HG03108 (cell line): ENCODE data around the gene NHSL2.

ENCODE experiments used
- ATAC-seq: cut with Tn5 transposase; IDR thresholded peaks from one replicate; pipeline ENCODE4 v1.9.1; 2021; ENCODE audit warnings: moderate library complexity; ENCODE audit not compliant: unreplicated experiment

Gene NHSL2

GRCh38 chrX:72060921-72061490, 150.4 kb downstream of the NHSL2 start:
- no peak for ATAC-seq

- no peak for ATAC-seq
Measured at GRCh38 chrX:72062916-72063315, 152.3 kb downstream of the NHSL2 start.

- ATAC-seq = no peak
Measured at GRCh38 chrX:72069350-72070160, 158.9 kb downstream of the NHSL2 start.

GRCh38 chrX:72071213-72071612, 160.6 kb downstream of the NHSL2 start:
- no peak for ATAC-seq

GRCh38 chrX:72073633-72074032, 163.0 kb downstream of the NHSL2 start:
- no peak for ATAC-seq

GRCh38 chrX:72078411-72078810, 167.8 kb downstream of the NHSL2 start:
- ATAC-seq = no peak

GRCh38 chrX:72079607-72080006, 169.0 kb downstream of the NHSL2 start:
- no peak for ATAC-seq

GRCh38 chrX:72080150-72080549, 169.5 kb downstream of the NHSL2 start:
- no peak for ATAC-seq

GRCh38 chrX:72080800-72081199, 170.2 kb downstream of the NHSL2 start:
- ATAC-seq = no peak

- ATAC-seq = no peak
Measured at GRCh38 chrX:72081605-72082320, 171.1 kb downstream of the NHSL2 start.

GRCh38 chrX:72083291-72083690, 172.6 kb downstream of the NHSL2 start:
- no peak for ATAC-seq

- ATAC-seq = no peak
Measured at GRCh38 chrX:72084114-72084513, 173.5 kb downstream of the NHSL2 start.

GRCh38 chrX:72086995-72087394, 176.3 kb downstream of the NHSL2 start:
- no peak for ATAC-seq

GRCh38 chrX:72088761-72089160, 178.1 kb downstream of the NHSL2 start:
- no peak for ATAC-seq

GRCh38 chrX:72089254-72089653, 178.6 kb downstream of the NHSL2 start:
- ATAC-seq = no peak

- ATAC-seq = peak; percentile 85
Measured at GRCh38 chrX:72094894-72095293, 184.2 kb downstream of the NHSL2 start.

- no peak for ATAC-seq
Measured at GRCh38 chrX:72095370-72095769, 184.7 kb downstream of the NHSL2 start.

GRCh38 chrX:72097098-72097497, 186.5 kb downstream of the NHSL2 start:
- ATAC-seq = no peak

- no peak for ATAC-seq
Measured at GRCh38 chrX:72100051-72100755, 189.6 kb downstream of the NHSL2 start.

GRCh38 chrX:72100824-72101351, 190.2 kb downstream of the NHSL2 start:
- ATAC-seq = peak; percentile 81

GRCh38 chrX:72101597-72102037, 191.0 kb downstream of the NHSL2 start:
- ATAC-seq = no peak
